COR-L47 (cell line): ENCODE results near the gene LRCH3.

ENCODE experiments used
- DNase-seq: peaks from one replicate; lab custom pipeline; 2025; lab: John Stamatoyannopoulos, UW

The LRCH3 gene

GRCh38 chr3:197936819-197937384, 145.8 kb downstream of the LRCH3 start:
- DNase-seq: no peak
